Stimulated activated CD8-positive, alpha-beta memory T cell treated with anti-CD3 and anti-CD28 coated beads, Interleukin-4, amount 100 ng/mL, for 1 hour (primary cell): ENCODE results near the gene CPA3.

ENCODE experiments used
- DNase-seq, 2 donors: peaks; one replicate each; pipeline ENCODE4 v3.0.0-alpha.2; 2020; ENCODE audit warnings: low read depth in 2 of 2, low spot score in 1 of 2

The CPA3 gene

GRCh38 chr3:148914936-148915690 lies 50.0 kb downstream of the CPA3 start:
- no peak for DNase-seq

GRCh38 chr3:148916132-148916531 lies 51.0 kb downstream of the CPA3 start:
- DNase-seq: no peak

- DNase-seq: no peak
These were observed 57.4 kb downstream of the CPA3 start for GRCh38 chr3:148922467-148922866.

GRCh38 chr3:148923592-148923991 lies 58.5 kb downstream of the CPA3 start:
- DNase-seq: no peak

GRCh38 chr3:148924562-148924961 lies 59.5 kb downstream of the CPA3 start:
- no peak for DNase-seq

- DNase-seq: no peak
These were observed 60.7 kb downstream of the CPA3 start for GRCh38 chr3:148925845-148926244.

- no peak for DNase-seq
These were observed 65.7 kb downstream of the CPA3 start for GRCh38 chr3:148930752-148931151.

- no peak for DNase-seq
These were observed 66.5 kb downstream of the CPA3 start for GRCh38 chr3:148931574-148931973.

GRCh38 chr3:148932972-148933371 lies 67.9 kb downstream of the CPA3 start:
- no peak for DNase-seq

- no peak for DNase-seq
These were observed 72.6 kb downstream of the CPA3 start for GRCh38 chr3:148937467-148938255.

- no peak for DNase-seq
These were observed 73.2 kb downstream of the CPA3 start for GRCh38 chr3:148938306-148938705.

- no peak for DNase-seq
These were observed 73.8 kb downstream of the CPA3 start for GRCh38 chr3:148938936-148939335.

- DNase-seq: no peak
These were observed 75.9 kb downstream of the CPA3 start for GRCh38 chr3:148940983-148941382.

- DNase-seq: no peak
These were observed 78.6 kb downstream of the CPA3 start for GRCh38 chr3:148943506-148944205.

- no peak for DNase-seq
These were observed 80.0 kb downstream of the CPA3 start for GRCh38 chr3:148945116-148945515.
